Naive thymus-derived CD4-positive, alpha-beta T cell (primary cell): ENCODE results near the gene BNIP3. TPM values are rescaled to one million over a fixed set of nuclear protein-coding genes. Genes with fewer than 3 reads are reported as not detected.

Experiments
- ATAC-seq: fragments of 150-1000 bp; cut with Tn5 transposase; 2 replicates; pipeline ENCODE4 v1.10.0; 2021; ENCODE audit warnings: mild to moderate bottlenecking, moderate library complexity
- CTCF ChIA-PET: fragments of 350-600 bp; sonication (Branson Sonifier 250); formaldehyde crosslinking; loops from one replicate; lab custom pipeline; 2021; ENCODE audit warnings: antibody characterized with exemption; lab: Charles Lee
- POLR2A ChIA-PET: fragments of 350-600 bp; sonication (Branson Sonifier 250); formaldehyde crosslinking; loops from one replicate; lab custom pipeline; 2021; ENCODE audit warnings: antibody characterized with exemption, inconsistent platforms; lab: Charles Lee
- DNase-seq, 9 donors: peaks; one replicate each; pipeline versions ENCODE4 v3.0.0 to v3.0.0-alpha.2; 2020 to 2022; ENCODE audit warnings: mixed read lengths in 1 of 9
- H3K27ac ChIP-seq: one replicate; pipeline ENCODE4 v1.7.0; 2013; ENCODE audit warnings: mild to moderate bottlenecking, low read depth, low read length, moderate library complexity
- H3K27me3 ChIP-seq, 2 donors: one replicate each; pipeline ENCODE4 v1.7.0; 2013; ENCODE audit warnings: low read length in 2 of 2, mild to moderate bottlenecking in 2 of 2, moderate library complexity in 2 of 2; ENCODE audit not compliant: control insufficient read depth in 2 of 2, insufficient read depth in 2 of 2
- H3K36me3 ChIP-seq, 3 experiments: 1 replicate in 2 of 3; 2 replicates in 1 of 3; pipeline ENCODE4 v1.7.0; 2013; ENCODE audit warnings: low read length in 3 of 3, mild to moderate bottlenecking in 3 of 3, moderate library complexity in 1 of 3; ENCODE audit not compliant: insufficient read depth in 3 of 3, control insufficient read depth in 2 of 3
- H3K4me1 ChIP-seq, 2 donors: one replicate each; pipeline ENCODE4 v1.7.0; 2013; ENCODE audit warnings: low read length in 2 of 2, mild to moderate bottlenecking in 2 of 2, moderate library complexity in 1 of 2; ENCODE audit not compliant: control insufficient read depth in 2 of 2, insufficient read depth in 2 of 2
- H3K4me3 ChIP-seq: 2 replicates; pipeline ENCODE4 v1.7.0; 2013; ENCODE audit warnings: mild to moderate bottlenecking, low read length
- H3K9me3 ChIP-seq, 3 experiments: 1 replicate in 2 of 3; 2 replicates in 1 of 3; pipeline ENCODE4 v1.7.0; 2013; ENCODE audit warnings: low read length in 3 of 3; ENCODE audit not compliant: control insufficient read depth in 2 of 3
- H3K27ac Mint-ChIP-seq, 9 donors: one replicate each; pipeline ENCODE4 v1.8.0; 2020 to 2022; ENCODE audit warnings: mixed read lengths in 9 of 9, mild to moderate bottlenecking in 8 of 9, moderate library complexity in 5 of 9, inconsistent platforms in 2 of 9
- H3K27me3 Mint-ChIP-seq, 5 donors: one replicate each; pipeline ENCODE4 v1.8.0; 2021 to 2022; ENCODE audit warnings: mixed read lengths in 5 of 5, mild to moderate bottlenecking in 1 of 5
- H3K36me3 Mint-ChIP-seq, 5 donors: one replicate each; pipeline ENCODE4 v1.8.0; 2020 to 2022; ENCODE audit warnings: mixed read lengths in 5 of 5, mild to moderate bottlenecking in 3 of 5, inconsistent platforms in 1 of 5
- H3K4me1 Mint-ChIP-seq, 7 donors: one replicate each; pipeline ENCODE4 v1.8.0; 2020 to 2022; ENCODE audit warnings: mixed read lengths in 7 of 7, mild to moderate bottlenecking in 3 of 7, inconsistent platforms in 1 of 7
- H3K4me3 Mint-ChIP-seq, 10 donors: one replicate each; pipeline ENCODE4 v1.8.0; 2020 to 2022; ENCODE audit warnings: mild to moderate bottlenecking in 10 of 10, mixed read lengths in 10 of 10, moderate library complexity in 6 of 10, inconsistent platforms in 2 of 10
- H3K9me3 Mint-ChIP-seq, 11 donors: one replicate each; pipeline ENCODE4 v1.8.0; 2020 to 2022; ENCODE audit warnings: mixed read lengths in 11 of 11, mild to moderate bottlenecking in 4 of 11, inconsistent platforms in 1 of 11, moderate library complexity in 1 of 11
- intact Hi-C, 2 donors: fragments of 100-400 bp; cut with micrococcal nuclease; formaldehyde crosslinking; loops; one replicate each; pipeline ENCODE4 v1.15.1; 2023
- polyA plus RNA-seq, 2 donors: library from polyadenylated mRNA; unstranded; fragments of 300-500 nt; fragmentation: Illumina TruSeq; gene quantifications; one replicate each; pipeline ENCODE4 v1.2.3, GENCODE V29; 2021
- total RNA-seq, 6 experiments: library from RNA in 5 of 6; stranded (reverse) in 5 of 6; gene quantifications; 1 replicate in 5 of 6; 2 replicates in 1 of 6; pipeline ENCODE4 v1.2.3 and lab custom pipeline; 2021 to 2026

BNIP3 gene
- total and polyA plus RNA-seq, 7 experiments from 2014 or later: 17.7 to 81.7 (median 40.5) TPM

GRCh38 chr10:132005147-132005546, 23.4 kb upstream of the BNIP3 start:
- H3K4me1 ChIP-seq: no peaks in the 10 kb centered on the region
- H3K9me3 ChIP-seq: peaks cover 0 to 4% (median 0%) of the 10 kb centered on the region in 3 experiments
- ChIA-PET POLR2A (no interaction called here), CTCF (no interaction called here)
- Mint-ChIP-seq H3K9me3 (peaks cover 0 to 4% (median 0%) of the 10 kb centered on the region in 11 donors), H3K27me3 (peaks cover 0 to 15% (median 0%) of the 10 kb centered on the region in 5 donors), H3K4me3 (no peak overlapping the region), H3K27ac (peak overlapping the region in 1 of 9 donors; percentile 33), H3K36me3 (peaks cover 0 to 4% (median 0%) of the 10 kb centered on the region in 5 donors), H3K4me1 (peaks cover 0 to 10% (median 0%) of the 10 kb centered on the region in 7 donors)
- ATAC-seq (no peak), DNase-seq (no peak)
- no peaks in the 10 kb centered on the region for H3K36me3 ChIP-seq
- H3K4me3 ChIP-seq: no peak overlapping the region
- intact Hi-C loops: no loop called here
- no peaks in the 10 kb centered on the region for H3K27me3 ChIP-seq
- H3K27ac ChIP-seq: no peak overlapping the region

GRCh38 chr10:132004052-132004451, 22.3 kb upstream of the BNIP3 start:
- intact Hi-C loops: no loop called here
- peaks cover 0 to 4% (median 0%) of the 10 kb centered on the region in 5 donors for H3K36me3 Mint-ChIP-seq
- POLR2A ChIA-PET: no interaction called here

GRCh38 chr10:132003282-132003924, 21.7 kb upstream of the BNIP3 start:
- CTCF ChIA-PET: interaction anchor here (0.6 to 1.5 kb wide), 2 partner anchors 19 to 117 kb away, joined by 3 to 5 read pairs; no protein-coding TSS in a partner anchor

More at GRCh38 chr10:132004052-132004451, 22.3 kb upstream of the BNIP3 start:
- Mint-ChIP-seq H3K9me3 (peaks cover 0 to 4% (median 0%) of the 10 kb centered on the region in 11 donors), H3K27me3 (peaks cover 0 to 8% (median 0%) of the 10 kb centered on the region in 5 donors), H3K4me1 (peaks cover 0 to 10% (median 0%) of the 10 kb centered on the region in 7 donors), H3K4me3 (no peak overlapping the region), H3K27ac (peak overlapping the region in 1 of 9 donors; percentile 70)
- H3K27ac ChIP-seq: no peak overlapping the region
- H3K9me3 ChIP-seq: peaks cover 0 to 4% (median 0%) of the 10 kb centered on the region in 3 experiments
- H3K4me1 ChIP-seq: no peaks in the 10 kb centered on the region
- no peak for ATAC-seq
- no peak for DNase-seq
- CTCF ChIA-PET: no interaction called here
- H3K27me3 ChIP-seq: no peaks in the 10 kb centered on the region
- H3K4me3 ChIP-seq: no peak overlapping the region
- no peaks in the 10 kb centered on the region for H3K36me3 ChIP-seq

GRCh38 chr10:132002004-132002403, 20.3 kb upstream of the BNIP3 start:
- CTCF ChIA-PET: interaction anchor here (0.8 to 1.5 kb wide), 2 partner anchors 18 to 116 kb away, joined by 4 to 5 read pairs; no protein-coding TSS in a partner anchor
- Mint-ChIP-seq H3K27me3 (peaks cover 0 to 8% (median 0%) of the 10 kb centered on the region in 5 donors), H3K9me3 (peaks cover 0 to 4% (median 0%) of the 10 kb centered on the region in 11 donors), H3K36me3 (peaks cover 0 to 4% (median 0%) of the 10 kb centered on the region in 5 donors), H3K4me3 (no peak overlapping the region), H3K27ac (no peak overlapping the region), H3K4me1 (peaks cover 0 to 10% (median 0%) of the 10 kb centered on the region in 7 donors)
- Histone ChIP-seq H3K36me3 (no peaks in the 10 kb centered on the region), H3K4me1 (no peaks in the 10 kb centered on the region), H3K27ac (no peak overlapping the region), H3K27me3 (no peaks in the 10 kb centered on the region), H3K9me3 (peaks cover 0 to 4% (median 0%) of the 10 kb centered on the region in 3 experiments), H3K4me3 (no peak overlapping the region)
- intact Hi-C loops: no loop called here
- ATAC-seq (no peak), DNase-seq (no peak)
- POLR2A ChIA-PET: interaction anchor here (0.6 kb wide), 1 partner anchor 29 kb away, joined by 3 read pairs; no protein-coding TSS in a partner anchor

More at GRCh38 chr10:132003282-132003924, 21.7 kb upstream of the BNIP3 start:
- POLR2A ChIA-PET: no interaction called here
- peaks cover 0 to 10% (median 0%) of the 10 kb centered on the region in 7 donors for H3K4me1 Mint-ChIP-seq
- no peak for ATAC-seq
- Histone ChIP-seq H3K4me1 (no peaks in the 10 kb centered on the region), H3K27me3 (no peaks in the 10 kb centered on the region), H3K36me3 (no peaks in the 10 kb centered on the region), H3K4me3 (no peak overlapping the region), H3K9me3 (peaks cover 0 to 4% (median 0%) of the 10 kb centered on the region in 3 experiments), H3K27ac (no peak overlapping the region)
- no peak overlapping the region for H3K4me3 Mint-ChIP-seq
- no peak for DNase-seq
- peaks cover 0 to 8% (median 0%) of the 10 kb centered on the region in 5 donors for H3K27me3 Mint-ChIP-seq
- H3K36me3 Mint-ChIP-seq: peaks cover 0 to 4% (median 0%) of the 10 kb centered on the region in 5 donors
- peaks cover 0 to 4% (median 0%) of the 10 kb centered on the region in 11 donors for H3K9me3 Mint-ChIP-seq
- H3K27ac Mint-ChIP-seq: no peak overlapping the region
- intact Hi-C loops: no loop called here

- ATAC-seq (peak; percentile 66), DNase-seq (peak in 1 of 9 donors; percentile 20)
- H3K36me3 ChIP-seq: no peaks in the 10 kb centered on the region
- peak overlapping the region in 6 of 10 donors; percentile 9 to 69 (median 48) for H3K4me3 Mint-ChIP-seq
- H3K4me1 ChIP-seq: no peaks in the 10 kb centered on the region
- peaks cover 0 to 7% (median 0%) of the 10 kb centered on the region in 5 donors for H3K36me3 Mint-ChIP-seq
- ChIA-PET CTCF (interaction anchor here (0.8 kb wide), 1 partner anchor 18 kb away, joined by 4 read pairs; no protein-coding TSS in a partner anchor), POLR2A (no interaction called here)
- no peaks in the 10 kb centered on the region for H3K27me3 ChIP-seq
- intact Hi-C loops: no loop called here
- H3K4me1 Mint-ChIP-seq: peaks cover 0 to 8% (median 0%) of the 10 kb centered on the region in 7 donors
- peaks cover 0 to 4% (median 0%) of the 10 kb centered on the region in 3 experiments for H3K9me3 ChIP-seq
- H3K9me3 Mint-ChIP-seq: peaks cover 0 to 4% (median 0%) of the 10 kb centered on the region in 11 donors
- no peak overlapping the region for H3K4me3 ChIP-seq
- H3K27ac Mint-ChIP-seq: peak overlapping the region in 2 of 9 donors; percentile 8 to 36
- no peak overlapping the region for H3K27ac ChIP-seq
- H3K27me3 Mint-ChIP-seq: peaks cover 0 to 12% (median 0%) of the 10 kb centered on the region in 5 donors
These were observed 19.7 kb upstream of the BNIP3 start for GRCh38 chr10:132001238-132001972.

GRCh38 chr10:131998845-131999681, 17.3 kb upstream of the BNIP3 start:
- Histone ChIP-seq H3K4me3 (no peak overlapping the region), H3K4me1 (no peaks in the 10 kb centered on the region), H3K27me3 (no peaks in the 10 kb centered on the region), H3K36me3 (no peaks in the 10 kb centered on the region), H3K27ac (no peak overlapping the region), H3K9me3 (no peaks in the 10 kb centered on the region)
- H3K9me3 Mint-ChIP-seq: no peaks in the 10 kb centered on the region
- H3K27me3 Mint-ChIP-seq: peaks cover 0 to 11% (median 0%) of the 10 kb centered on the region in 5 donors
- no peak overlapping the region for H3K4me3 Mint-ChIP-seq
- peaks cover 0 to 6% (median 0%) of the 10 kb centered on the region in 7 donors for H3K4me1 Mint-ChIP-seq
- no peak for ATAC-seq
- intact Hi-C loops: no loop called here
- ChIA-PET POLR2A (interaction anchor here (0.8 kb wide), 1 partner anchor 15 kb away, joined by 3 read pairs; no protein-coding TSS in a partner anchor), CTCF (no interaction called here)
- peaks cover 0 to 3% (median 0%) of the 10 kb centered on the region in 5 donors for H3K36me3 Mint-ChIP-seq
- no peak overlapping the region for H3K27ac Mint-ChIP-seq
- DNase-seq: no peak
